GM10847 (cell line): Measurements from ENCODE around the gene TBC1D8.

Experiments used
- POLR2A ChIP-seq: IDR thresholded peaks from 2 replicates; pipeline ENCODE4 v1.6.1; 2011; ENCODE audit not compliant: insufficient read length; ENCODE audit errors: extremely low read depth

The TBC1D8 gene

GRCh38 chr2:100999995-101000394 is 151.2 kb downstream of the TBC1D8 start:
- TF ChIP-seq POLR2A = no peak

- no peak for TF ChIP-seq POLR2A
Measured at GRCh38 chr2:100998235-100998573, 153.0 kb downstream of the TBC1D8 start.

DNA sequence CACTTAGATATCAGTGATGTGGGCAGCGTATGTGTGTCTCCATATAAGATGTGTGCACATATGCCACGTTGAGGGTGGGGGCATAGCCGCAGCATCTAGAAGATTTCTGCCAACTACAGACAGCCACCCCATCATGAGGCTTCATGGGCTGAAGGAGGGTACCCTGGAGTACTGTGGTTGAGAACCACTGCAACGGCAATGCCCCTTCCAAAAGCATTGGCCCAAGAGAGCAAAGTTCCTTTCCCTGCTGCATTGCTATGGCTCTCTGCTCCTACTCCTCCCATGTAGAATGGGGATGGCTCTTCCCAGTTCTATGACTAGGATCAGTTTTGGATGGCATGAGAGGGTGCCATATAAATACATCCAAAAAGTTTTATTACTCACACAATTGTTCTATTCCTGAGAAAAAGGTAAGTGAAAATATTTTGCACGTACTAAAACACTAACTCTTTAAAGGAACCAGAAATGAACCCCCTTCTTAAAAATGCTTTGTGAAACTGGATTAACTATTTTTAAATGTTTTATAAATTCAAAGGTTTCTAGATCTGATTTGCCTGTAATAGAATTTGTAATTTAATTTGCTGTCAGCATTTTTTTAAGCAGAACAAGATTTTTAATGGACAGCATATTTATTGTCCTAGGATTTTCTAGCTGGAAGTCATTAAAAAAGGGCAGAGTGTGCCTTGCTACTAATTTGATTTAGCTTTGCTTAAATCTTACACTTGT is 153.5 kb downstream of the TBC1D8 start:
- no peak for TF ChIP-seq POLR2A

GRCh38 chr2:100995309-100996075 is 155.7 kb downstream of the TBC1D8 start:
- no peak for TF ChIP-seq POLR2A

GRCh38 chr2:100993294-100993693 is 157.9 kb downstream of the TBC1D8 start:
- TF ChIP-seq POLR2A = no peak

- TF ChIP-seq POLR2A = no peak
Measured at GRCh38 chr2:100992262-100992661, 158.9 kb downstream of the TBC1D8 start.

GRCh38 chr2:100991404-100991773 is 159.8 kb downstream of the TBC1D8 start:
- no peak for TF ChIP-seq POLR2A

- no peak for TF ChIP-seq POLR2A
Measured at GRCh38 chr2:100990650-100991403, 160.4 kb downstream of the TBC1D8 start.

- TF ChIP-seq POLR2A = no peak
Measured at GRCh38 chr2:100990166-100990565, 161.0 kb downstream of the TBC1D8 start.

GRCh38 chr2:100989666-100990065 is 161.5 kb downstream of the TBC1D8 start:
- TF ChIP-seq POLR2A = no peak

GRCh38 chr2:100988630-100989417 is 162.4 kb downstream of the TBC1D8 start:
- TF ChIP-seq POLR2A = no peak

DNA sequence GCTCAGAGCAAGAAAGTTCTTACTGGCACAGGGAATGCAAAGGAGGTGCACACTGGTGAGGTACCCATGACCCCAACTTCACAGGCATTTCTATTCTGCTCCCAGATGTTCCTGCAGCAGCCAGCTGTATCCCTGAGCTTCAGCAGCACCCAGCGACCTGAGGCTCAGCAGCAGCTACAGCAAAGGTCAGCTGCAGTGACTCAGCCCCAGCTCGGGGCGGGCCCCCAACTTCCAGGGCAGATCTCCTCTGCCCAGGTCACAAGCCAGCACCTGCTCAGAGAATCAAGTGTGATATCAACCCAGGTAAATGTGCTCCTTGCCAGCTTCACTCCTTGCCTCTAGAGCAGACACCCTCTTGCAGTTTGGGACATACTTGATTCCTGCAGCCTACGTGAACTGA is 163.2 kb downstream of the TBC1D8 start:
- no peak for TF ChIP-seq POLR2A

DNA sequence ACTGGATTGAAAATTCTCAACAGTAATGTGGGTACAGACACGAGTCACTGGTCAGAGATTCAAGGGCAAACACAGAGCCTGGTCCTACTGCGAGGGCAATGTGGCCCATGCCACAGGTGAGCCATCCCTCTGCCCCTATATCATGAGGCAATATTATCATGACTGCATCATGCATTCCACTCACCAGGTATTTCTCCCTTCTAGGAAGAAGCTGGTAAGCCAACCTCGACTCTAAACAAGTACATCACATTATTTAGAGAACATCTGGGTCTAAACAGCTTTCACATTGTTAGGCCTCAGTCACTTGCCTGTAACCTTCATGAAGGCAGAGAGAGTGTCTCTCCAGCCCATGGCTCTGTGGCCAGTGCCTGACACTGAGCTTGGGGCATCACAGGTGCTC is 163.6 kb downstream of the TBC1D8 start:
- TF ChIP-seq POLR2A = no peak

DNA sequence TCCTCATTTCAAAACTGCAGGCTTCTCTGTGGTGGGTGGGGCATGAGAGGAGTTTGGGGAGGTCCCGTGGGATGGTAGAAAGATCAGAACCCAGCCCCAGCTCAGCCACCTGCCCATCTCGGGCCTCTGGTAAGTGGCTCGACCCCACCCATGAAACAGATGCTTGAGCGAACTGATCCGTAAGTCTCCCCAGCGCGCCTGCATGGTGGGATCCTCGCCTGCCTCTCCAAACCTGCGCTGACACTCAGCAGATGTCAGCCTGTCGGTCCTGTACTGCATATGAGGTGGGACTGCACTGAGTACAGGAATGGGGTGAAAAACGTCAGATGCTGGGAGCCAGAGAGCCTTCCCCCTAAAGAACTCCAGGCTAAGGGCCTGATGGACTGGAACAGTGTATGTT is 165.0 kb downstream of the TBC1D8 start:
- no peak for TF ChIP-seq POLR2A

- no peak for TF ChIP-seq POLR2A
Measured at GRCh38 chr2:100984892-100985307, 166.3 kb downstream of the TBC1D8 start.

DNA sequence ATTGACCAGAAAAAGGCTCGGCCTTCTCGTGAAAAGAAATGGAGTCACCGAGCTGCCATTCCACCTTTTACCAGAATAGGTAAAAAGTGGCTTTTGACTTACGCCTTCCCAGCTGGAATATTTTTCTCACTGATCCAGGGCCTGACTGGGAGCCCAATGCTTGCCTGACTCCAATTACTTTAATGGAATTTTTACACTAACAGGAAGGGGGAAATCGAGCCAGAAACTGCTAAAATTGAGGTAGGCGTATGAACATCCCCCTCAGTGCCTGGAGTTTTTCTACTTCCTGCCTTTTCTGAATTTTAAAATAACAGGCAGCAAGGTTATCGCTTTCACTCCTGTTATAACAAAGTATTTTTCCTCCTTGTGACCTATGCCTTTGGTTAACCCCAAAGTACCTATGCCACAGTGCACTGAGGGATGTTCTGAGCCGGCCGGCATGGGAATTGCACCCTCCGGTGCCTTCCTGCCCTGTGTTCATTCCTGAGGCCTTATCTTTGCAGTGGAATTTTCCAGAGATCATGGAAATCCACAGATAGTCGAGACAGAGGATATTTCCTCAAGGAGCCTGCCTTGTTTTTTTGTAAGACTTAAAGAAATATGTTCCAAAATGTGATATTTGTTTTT is 167.4 kb downstream of the TBC1D8 start:
- no peak for TF ChIP-seq POLR2A
